COLO829 (cell line): ENCODE results near the gene RPS29.

ENCODE experiments used
- DNase-seq: peaks from one replicate; pipeline ENCODE4 v3.0.0; 2012; ENCODE audit warnings: low spot score

RPS29 gene

DNA sequence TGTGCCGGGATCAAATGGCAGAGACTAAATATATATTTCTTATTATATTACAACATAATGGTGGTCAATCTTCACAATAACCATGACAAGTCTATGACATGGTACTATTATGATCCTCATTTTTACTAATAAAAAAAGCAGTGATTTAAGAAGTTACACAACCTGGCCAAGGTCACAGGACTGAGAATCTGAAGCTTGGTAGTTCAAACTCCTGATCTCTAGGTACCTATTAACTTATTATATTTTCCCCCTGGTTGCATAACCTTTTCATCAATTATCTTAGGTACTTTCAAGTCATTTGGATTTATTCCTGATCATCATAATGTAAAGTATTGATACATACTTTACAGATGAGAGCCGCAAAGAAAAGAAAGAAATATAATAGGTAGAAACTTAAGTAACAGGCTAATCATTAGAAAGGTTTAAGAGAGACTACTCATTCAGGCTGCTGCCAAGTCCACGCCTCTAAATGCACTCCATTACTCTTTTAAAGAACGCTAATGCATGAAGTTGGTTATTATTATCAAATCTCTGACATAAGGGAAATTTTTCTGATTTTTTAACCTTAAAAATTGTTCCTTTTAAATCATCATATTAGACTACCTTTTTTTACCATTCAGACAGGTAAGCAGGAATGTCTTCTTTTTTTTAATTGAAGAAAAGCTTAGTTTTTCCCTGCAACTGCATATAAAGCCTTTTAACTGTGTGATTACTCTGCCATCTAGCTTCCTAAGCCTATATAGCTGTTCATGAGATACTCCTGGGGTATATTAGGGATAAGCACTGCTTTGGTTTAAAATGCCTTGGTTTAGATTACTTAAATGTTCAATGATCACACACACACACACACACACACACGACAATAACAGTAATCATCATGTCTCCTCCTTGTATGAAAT lies 35.6 kb downstream of the RPS29 start:
- peak; percentile 20 for DNase-seq

GRCh38 chr14:49549881-49550280 lies 36.3 kb downstream of the RPS29 start:
- DNase-seq = no peak

- DNase-seq = no peak
Measured at GRCh38 chr14:49549446-49549845, 36.7 kb downstream of the RPS29 start.

DNA sequence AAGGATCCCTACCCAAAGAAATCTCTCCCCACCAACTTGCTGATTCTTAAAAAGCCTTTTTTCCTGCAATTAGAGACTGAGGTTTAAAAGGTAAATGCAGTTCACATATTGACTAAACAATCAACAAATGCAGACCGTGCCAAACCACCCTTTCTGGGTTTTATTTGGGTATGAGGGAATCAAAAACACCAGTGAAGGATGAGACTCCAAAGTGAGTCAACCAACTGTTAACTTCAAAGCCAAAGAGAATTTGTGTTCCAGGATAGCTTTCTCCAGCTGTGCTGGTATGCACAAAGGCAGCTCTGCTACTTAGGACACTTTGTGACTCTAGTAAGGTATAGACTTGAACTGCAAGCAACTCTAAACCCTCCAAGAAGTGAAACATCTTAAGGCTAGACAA lies 39.4 kb downstream of the RPS29 start:
- DNase-seq = no peak

- no peak for DNase-seq
Measured at GRCh38 chr14:49545716-49546115, 40.5 kb downstream of the RPS29 start.

DNA sequence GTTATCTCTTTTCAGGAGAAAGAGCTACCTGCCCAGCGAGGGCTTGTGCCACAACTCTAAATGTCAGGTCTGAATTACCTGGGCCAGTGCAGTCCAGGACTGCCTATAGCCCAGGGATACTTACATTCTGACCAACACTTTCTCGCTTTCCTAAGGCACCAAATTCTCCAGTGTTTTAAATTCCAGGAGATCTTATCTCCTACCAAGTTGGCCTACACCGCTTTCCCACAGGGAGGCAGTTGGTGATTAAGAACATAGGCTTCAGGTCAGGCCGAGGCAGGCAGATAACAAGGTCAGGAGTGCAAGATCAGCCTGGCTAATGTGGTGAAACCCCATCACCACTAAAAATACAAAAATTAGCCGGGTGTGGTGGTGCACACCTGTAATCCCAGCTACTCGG lies 41.1 kb downstream of the RPS29 start:
- no peak for DNase-seq

- DNase-seq = no peak
Measured at GRCh38 chr14:49541049-49541448, 45.1 kb downstream of the RPS29 start.

GRCh38 chr14:49538852-49539251 lies 47.3 kb downstream of the RPS29 start:
- DNase-seq = no peak
